ENCODE results near the gene WWOX.
A peak's percentile ranks its signal among the peaks of the same experiment; 100 is the strongest.

Gene WWOX

GRCh38 chr16:78487471-78487870 lies 388.0 kb downstream of the WWOX start:
- no peak for DNase-seq (ENCODE audit: low read depth in 4 of 4, low spot score in 1 of 4)

- DNase-seq (ENCODE audit: low read depth in 4 of 4, low spot score in 1 of 4), result no peak
These were observed 389.6 kb downstream of the WWOX start for GRCh38 chr16:78489072-78489471.

GRCh38 chr16:78489631-78490030 lies 390.2 kb downstream of the WWOX start:
- no peak for DNase-seq (ENCODE audit: low read depth in 4 of 4, low spot score in 1 of 4)

DNA sequence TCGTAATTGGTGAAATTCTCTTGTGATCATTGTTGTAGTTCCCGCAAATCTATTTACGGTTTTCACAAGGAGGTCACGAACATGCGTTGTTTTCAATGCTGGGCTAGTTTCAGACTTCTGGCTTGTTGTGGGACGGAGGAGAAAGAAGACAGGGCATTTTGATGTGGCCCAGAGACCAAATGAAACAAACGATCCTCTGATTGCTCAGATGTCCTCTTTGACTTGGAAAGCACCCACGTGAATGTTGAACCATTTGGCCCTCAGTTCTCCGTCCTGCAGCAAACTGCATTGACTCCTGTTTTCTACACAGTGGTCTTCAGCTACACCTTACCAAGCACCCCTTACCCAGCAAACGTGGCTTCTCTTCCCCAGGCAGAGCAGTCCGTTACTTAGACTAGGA lies 391.0 kb downstream of the WWOX start:
- DNase-seq (ENCODE audit: low read depth in 4 of 4, low spot score in 1 of 4), result no peak

- no peak for DNase-seq (ENCODE audit: low read depth in 4 of 4, low spot score in 1 of 4)
These were observed 391.4 kb downstream of the WWOX start for GRCh38 chr16:78490847-78491246.

DNA sequence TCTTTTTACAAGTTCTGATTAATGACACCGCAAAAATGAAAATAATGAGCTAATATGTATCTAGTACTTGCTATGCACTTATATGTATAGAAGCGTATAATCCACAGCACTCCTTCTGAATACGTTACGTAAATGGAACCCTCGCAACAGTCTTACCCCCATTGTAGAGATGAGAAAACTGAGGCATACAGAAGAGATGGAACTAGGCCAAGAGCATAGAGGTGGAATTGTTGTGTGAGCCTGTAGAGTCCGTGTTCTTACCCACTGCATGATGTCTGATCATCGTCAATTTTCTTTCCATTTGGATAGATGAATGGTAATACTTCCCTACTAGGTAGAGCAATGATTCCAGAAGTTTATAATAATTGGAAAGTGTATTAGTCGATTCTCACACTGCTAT lies 394.1 kb downstream of the WWOX start:
- DNase-seq (ENCODE audit: low read depth in 4 of 4, low spot score in 1 of 4), result no peak

- no peak for DNase-seq (ENCODE audit: low read depth in 4 of 4, low spot score in 1 of 4)
These were observed 394.7 kb downstream of the WWOX start for GRCh38 chr16:78494105-78494504.

DNA sequence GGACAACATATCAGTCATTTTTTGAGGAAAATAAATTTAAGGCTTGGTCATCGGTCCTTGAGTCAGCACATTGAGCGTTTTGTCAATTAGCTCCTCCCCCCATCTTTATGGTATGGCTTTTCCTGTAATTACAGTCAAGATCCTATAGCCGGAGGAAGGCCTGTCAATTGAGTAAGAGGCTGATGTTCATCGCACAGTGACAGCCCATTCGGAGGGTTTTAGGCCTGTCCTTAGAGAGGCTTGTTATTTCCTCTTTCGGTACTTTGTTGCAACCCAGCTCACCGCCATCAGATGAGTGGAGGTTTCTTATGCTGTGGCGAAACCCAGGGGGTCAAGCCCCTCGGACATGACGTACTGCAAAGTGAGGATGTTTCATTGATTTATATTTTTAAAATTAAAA lies 395.2 kb downstream of the WWOX start:
- DNase-seq (ENCODE audit: low read depth in 4 of 4, low spot score in 1 of 4), result no peak

DNA sequence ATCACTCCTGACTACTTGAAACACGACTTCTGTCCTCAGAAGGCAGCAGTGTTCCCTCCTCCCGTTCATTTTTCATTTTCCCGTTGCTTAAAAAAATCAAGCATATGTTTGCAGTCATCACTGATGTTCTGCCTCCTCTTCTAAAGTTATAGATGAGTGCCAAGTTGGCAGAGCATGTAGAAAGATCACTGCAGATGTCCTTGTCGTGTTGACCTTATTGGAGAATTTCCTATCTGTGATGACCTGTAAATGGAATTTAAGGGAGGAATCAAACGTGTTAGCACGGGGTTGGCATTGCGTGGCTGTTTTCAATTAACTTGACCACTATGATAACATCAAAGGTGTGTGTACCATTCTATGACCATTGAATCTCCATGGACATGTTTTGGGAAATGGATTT lies 396.7 kb downstream of the WWOX start:
- DNase-seq (ENCODE audit: low read depth in 4 of 4, low spot score in 1 of 4), result no peak

GRCh38 chr16:78499399-78499798 lies 399.9 kb downstream of the WWOX start:
- no peak for DNase-seq (ENCODE audit: low read depth in 4 of 4, low spot score in 1 of 4)

DNA sequence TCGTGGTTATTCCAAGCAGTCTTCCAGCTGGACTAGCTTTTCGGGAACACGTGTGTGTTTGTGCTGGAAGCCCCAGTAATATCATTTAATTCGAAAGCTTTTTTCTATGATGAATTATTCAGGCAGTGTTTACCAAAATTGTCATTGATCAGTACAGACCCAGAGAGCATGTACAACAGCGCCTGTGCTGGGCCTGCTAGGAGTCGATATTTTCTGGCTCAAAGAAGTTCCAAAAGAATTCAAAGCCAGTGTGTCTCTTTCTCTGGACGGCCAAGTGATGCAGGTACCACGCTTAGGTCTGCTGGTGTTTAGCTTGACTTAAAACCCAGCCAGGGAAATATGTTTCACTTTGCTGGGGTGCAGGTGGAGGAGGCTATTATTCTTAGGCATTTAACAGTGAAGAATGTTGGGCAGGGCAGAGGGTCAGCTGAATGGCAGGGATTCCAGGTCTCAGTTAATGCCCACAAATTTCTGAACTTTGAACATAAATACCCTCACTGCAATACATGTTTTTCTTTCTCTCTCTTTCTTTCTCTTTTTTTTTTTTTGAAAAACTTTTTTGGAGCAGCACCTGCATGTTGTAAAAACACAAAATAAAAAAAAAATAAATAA lies 401.3 kb downstream of the WWOX start:
- DNase-seq (ENCODE audit: low read depth in 4 of 4, low spot score in 1 of 4), result no peak

- DNase-seq (ENCODE audit: low read depth in 4 of 4, low spot score in 1 of 4), result no peak
These were observed 402.3 kb downstream of the WWOX start for GRCh38 chr16:78501744-78502143.

DNA sequence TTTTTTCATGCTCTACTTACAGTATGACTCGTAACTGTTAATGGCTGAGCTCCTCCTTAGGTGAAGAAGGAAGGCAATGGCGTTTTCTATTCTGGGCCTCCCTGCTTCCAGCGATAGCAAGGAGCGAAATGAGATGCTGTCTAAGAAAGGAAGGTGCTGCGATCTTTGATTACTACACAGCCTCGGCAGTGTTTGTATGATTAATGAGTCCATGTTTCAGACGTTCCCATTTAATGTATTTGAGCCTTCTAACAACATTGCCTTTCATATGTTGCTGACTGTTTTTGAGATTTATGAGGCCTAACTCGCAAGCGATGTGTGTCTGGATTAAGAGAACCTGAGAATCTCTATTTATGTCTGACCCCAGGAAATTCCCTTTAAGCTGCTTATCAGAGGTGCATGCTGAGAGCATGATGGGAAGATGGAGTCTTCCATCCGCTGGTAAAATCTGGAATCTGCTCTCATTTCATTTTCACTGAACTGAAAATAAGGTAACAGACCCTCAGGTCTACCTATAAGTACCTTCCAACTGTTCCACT lies 403.4 kb downstream of the WWOX start:
- no peak for DNase-seq (ENCODE audit: low read depth in 4 of 4, low spot score in 1 of 4)

DNA sequence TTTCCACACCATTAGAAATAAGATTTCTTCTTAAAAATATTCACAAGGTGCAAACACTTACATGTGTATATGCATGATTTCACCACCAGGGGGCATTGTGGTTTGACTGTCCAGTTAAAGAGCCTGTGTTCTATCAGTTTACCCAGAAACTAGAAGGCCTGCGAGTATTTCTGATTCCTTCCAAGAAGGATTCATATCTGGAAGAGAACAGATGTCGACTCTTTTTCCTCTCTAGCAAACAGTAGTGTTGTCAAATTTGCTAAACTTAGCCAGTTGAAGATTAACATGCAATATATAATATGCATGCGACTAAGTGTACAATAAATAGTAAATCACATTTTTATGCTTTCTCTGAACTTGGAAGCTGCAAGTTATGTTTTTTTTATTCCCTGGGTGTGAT lies 404.1 kb downstream of the WWOX start:
- DNase-seq (ENCODE audit: low read depth in 4 of 4, low spot score in 1 of 4), result peak; percentile 14 to 29 (median 18)

DNA sequence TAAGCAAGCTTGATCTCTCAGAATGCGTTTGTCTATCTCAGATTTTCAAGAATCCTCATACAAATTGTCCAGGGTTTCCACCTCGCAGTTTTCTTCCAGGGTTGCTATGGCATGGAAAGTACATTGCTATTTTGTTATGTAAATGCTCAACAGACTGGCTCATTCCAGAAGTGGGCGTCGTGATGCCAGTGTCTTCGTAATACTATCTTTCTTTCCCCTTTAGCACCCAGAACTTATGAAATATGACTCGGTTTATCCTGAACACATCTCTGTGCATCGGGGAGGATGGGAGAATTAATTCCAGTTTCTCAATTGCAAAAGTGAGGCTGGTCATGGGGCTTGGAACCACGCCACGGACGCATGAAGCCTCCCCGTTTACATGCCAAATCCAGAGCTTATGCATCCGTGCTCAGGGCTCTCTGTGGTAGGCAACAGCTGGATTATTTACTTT lies 405.0 kb downstream of the WWOX start:
- DNase-seq (ENCODE audit: low read depth in 4 of 4, low spot score in 1 of 4), result no peak

DNA sequence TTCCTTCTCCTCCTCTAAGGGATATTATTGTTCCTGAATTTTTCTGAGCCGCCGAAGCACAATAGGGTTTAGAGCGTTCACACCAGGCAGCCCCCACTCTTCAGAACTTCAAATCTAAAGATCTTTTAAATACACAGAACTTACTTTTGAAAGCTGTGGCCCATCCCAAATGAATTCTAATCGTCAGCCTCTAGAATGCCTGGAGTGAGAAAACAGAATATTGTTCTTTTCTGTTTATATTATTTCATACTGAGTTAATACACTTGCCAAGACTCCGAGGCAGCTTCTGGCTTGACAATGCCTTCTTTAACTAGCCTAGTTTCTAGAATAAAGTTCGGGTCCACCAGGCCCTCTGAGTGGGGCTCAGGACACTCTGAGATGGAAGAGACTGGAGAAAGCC lies 405.6 kb downstream of the WWOX start:
- DNase-seq (ENCODE audit: low read depth in 4 of 4, low spot score in 1 of 4), result no peak

GRCh38 chr16:78505544-78506366 lies 406.3 kb downstream of the WWOX start:
- DNase-seq (ENCODE audit: low read depth in 4 of 4, low spot score in 1 of 4), result no peak

- no peak for DNase-seq (ENCODE audit: low read depth in 4 of 4, low spot score in 1 of 4)
These were observed 407.1 kb downstream of the WWOX start for GRCh38 chr16:78506367-78507193.

DNA sequence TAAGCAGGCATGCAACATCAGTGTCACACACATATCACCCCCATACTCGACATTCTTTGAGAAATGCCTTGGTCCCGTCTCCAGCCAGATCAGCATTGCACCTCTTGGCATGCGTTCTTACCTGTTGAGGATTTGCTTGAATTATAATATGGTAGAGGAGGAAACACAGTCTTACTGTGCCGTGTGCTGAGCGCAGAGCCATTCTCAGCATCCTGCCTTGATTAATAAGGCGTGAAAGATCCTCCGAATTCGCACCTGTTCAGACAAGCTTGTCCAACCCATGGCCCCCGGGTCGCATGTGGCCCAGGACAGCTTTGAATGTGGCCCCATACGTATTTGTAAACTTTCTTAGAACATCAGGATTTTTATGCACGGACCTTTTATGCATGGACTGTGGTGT lies 408.1 kb downstream of the WWOX start:
- no peak for DNase-seq (ENCODE audit: low read depth in 4 of 4, low spot score in 1 of 4)

DNA sequence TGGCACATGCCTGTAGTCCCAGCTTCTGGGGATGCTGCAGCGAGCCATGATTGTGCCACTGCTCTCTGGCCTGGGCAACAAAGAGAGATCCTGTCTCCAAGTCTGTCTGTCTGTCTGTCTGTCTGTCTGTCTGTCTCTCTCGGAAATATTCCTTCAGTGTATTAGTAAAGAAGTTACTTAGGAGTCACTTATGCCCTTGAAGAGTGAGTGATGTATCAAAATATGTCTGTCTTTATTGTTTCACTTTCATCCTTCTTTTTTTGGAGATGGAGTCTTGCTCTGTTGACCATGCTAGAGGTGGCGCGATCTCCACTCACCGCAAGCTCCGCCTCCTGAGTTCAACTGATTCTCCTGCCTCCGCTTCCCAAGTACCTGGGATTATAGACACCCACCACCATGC lies 410.5 kb downstream of the WWOX start:
- DNase-seq (ENCODE audit: low read depth in 4 of 4, low spot score in 1 of 4), result no peak

- DNase-seq (ENCODE audit: low read depth in 4 of 4, low spot score in 1 of 4), result no peak
These were observed 411.0 kb downstream of the WWOX start for GRCh38 chr16:78510496-78510895.

DNA sequence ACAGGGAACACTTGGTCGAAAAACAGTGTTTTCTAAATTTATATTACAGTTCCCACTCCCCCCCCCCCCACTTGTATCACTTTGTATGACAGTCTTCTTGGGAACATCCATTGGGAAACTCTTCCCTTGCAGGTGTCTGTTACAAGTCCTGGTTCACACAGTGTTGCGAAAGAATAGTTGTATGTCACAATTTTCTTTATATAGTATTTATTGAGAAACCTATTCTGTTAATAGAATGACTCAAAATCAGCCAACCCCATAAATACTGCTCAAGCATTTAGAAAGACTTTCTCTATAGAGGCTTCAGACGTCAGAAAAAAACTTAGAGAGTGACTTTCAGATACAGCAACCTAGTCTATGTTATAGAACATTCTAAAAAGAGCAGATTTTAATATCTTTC lies 414.4 kb downstream of the WWOX start:
- DNase-seq (ENCODE audit: low read depth in 4 of 4, low spot score in 1 of 4), result no peak

Measured in stimulated activated CD4-positive, alpha-beta T cell treated with anti-CD3 and anti-CD28 coated beads, Interleukin-1b, Interleukin-23, amount 100 ng/mL, for 24 hours (primary cell).